CD14-positive monocyte (primary cell): Measurements from ENCODE around the gene ACSF2. TPM values are rescaled to one million over a fixed set of nuclear protein-coding genes. Genes with fewer than 3 reads are reported as not detected.
A peak's percentile ranks its signal among the peaks of the same experiment; 100 is the strongest.

Experiments used
- DNase-seq, 3 donors: peaks; one replicate each; pipeline ENCODE4 v3.0.0-alpha.2; 2011 to 2022
- H2AFZ ChIP-seq: 2 replicates; pipeline ENCODE4 v1.6.0; 2012; ENCODE audit warnings: mild to moderate bottlenecking, low read depth, low read length, inconsistent platforms; ENCODE audit not compliant: insufficient read depth, poor library complexity, severe bottlenecking
- H3K27ac ChIP-seq, 2 donors: 1 replicate in 1 of 2; 2 replicates in 1 of 2; pipeline ENCODE4 v1.5.1; 2012 to 2013; ENCODE audit warnings: low read length in 2 of 2, control low read depth in 1 of 2, inconsistent platforms in 1 of 2, low read depth in 1 of 2, mild to moderate bottlenecking in 1 of 2
- H3K27me3 ChIP-seq, 2 donors: one replicate each; pipeline versions ENCODE4 v1.6.0 to v1.6.1; 2011 to 2013; ENCODE audit warnings: low read length in 2 of 2; ENCODE audit not compliant: control insufficient read depth in 2 of 2, insufficient read depth in 2 of 2
- H3K36me3 ChIP-seq, 2 donors: replicated peaks in 1 of 2; 1 replicate in 1 of 2; 2 replicates in 1 of 2; pipeline versions ENCODE4 v1.5.1 to v1.6.1; 2012 to 2013; ENCODE audit warnings: low read length in 2 of 2, control low read depth in 1 of 2, inconsistent platforms in 1 of 2, mild to moderate bottlenecking in 1 of 2; ENCODE audit not compliant: insufficient read depth in 2 of 2, control insufficient read depth in 1 of 2
- H3K4me1 ChIP-seq, 2 donors: 1 replicate in 1 of 2; 2 replicates in 1 of 2; pipeline versions ENCODE4 v1.5.1 to v1.6.1; 2012 to 2013; ENCODE audit warnings: low read length in 2 of 2, control low read depth in 1 of 2, inconsistent platforms in 1 of 2, mild to moderate bottlenecking in 1 of 2, moderate library complexity in 1 of 2; ENCODE audit not compliant: insufficient read depth in 2 of 2, control insufficient read depth in 1 of 2
- H3K4me2 ChIP-seq: replicated peaks from 2 replicates; pipeline ENCODE3; 2012; ENCODE audit warnings: low read length, moderate library complexity, mild to moderate bottlenecking; ENCODE audit not compliant: poor library complexity, severe bottlenecking; ENCODE audit errors: extremely low read depth
- H3K4me3 ChIP-seq, 3 experiments: fragments of 200-600 bp in 1 of 3; sonication (generic) in 1 of 3; replicated peaks in 1 of 3; 1 replicate in 2 of 3; 2 replicates in 1 of 3; pipeline ENCODE4 v1.5.1; 2011 to 2013; ENCODE audit warnings: low read length in 3 of 3, mild to moderate bottlenecking in 3 of 3, control low read depth in 2 of 3, low read depth in 2 of 3, inconsistent platforms in 1 of 3, moderate library complexity in 1 of 3
- H3K79me2 ChIP-seq: 2 replicates; pipeline ENCODE4 v1.6.0; 2012; ENCODE audit warnings: mild to moderate bottlenecking, control low read depth, inconsistent platforms, low read length, moderate library complexity; ENCODE audit not compliant: insufficient read depth
- H3K9ac ChIP-seq: 2 replicates; pipeline ENCODE4 v1.6.0; 2017; ENCODE audit warnings: low read length, mild to moderate bottlenecking; ENCODE audit not compliant: insufficient read depth, poor library complexity, severe bottlenecking
- H3K9me3 ChIP-seq, 2 donors: replicated peaks in 1 of 2; 1 replicate in 1 of 2; 2 replicates in 1 of 2; pipeline versions ENCODE4 v1.5.1 to v1.6.1; 2012 to 2013; ENCODE audit warnings: low read length in 2 of 2, control low read depth in 1 of 2; ENCODE audit not compliant: control insufficient read depth in 1 of 2, insufficient read depth in 1 of 2
- H4K20me1 ChIP-seq: 2 replicates; pipeline ENCODE4 v1.6.0; 2012; ENCODE audit warnings: mild to moderate bottlenecking, low read length, control low read depth, moderate library complexity; ENCODE audit not compliant: insufficient read depth
- H3K27ac Mint-ChIP-seq, 7 donors: one replicate each; pipeline ENCODE4 v1.8.0; 2020; ENCODE audit warnings: mild to moderate bottlenecking in 7 of 7, mixed read lengths in 7 of 7, moderate library complexity in 6 of 7, inconsistent platforms in 2 of 7
- H3K27me3 Mint-ChIP-seq, 3 donors: one replicate each; pipeline ENCODE4 v1.8.0; 2021 to 2022; ENCODE audit warnings: low read depth in 3 of 3, mild to moderate bottlenecking in 3 of 3, mixed read lengths in 3 of 3, moderate library complexity in 3 of 3, inconsistent platforms in 1 of 3
- H3K36me3 Mint-ChIP-seq, 2 donors: one replicate each; pipeline ENCODE4 v1.8.0; 2020; ENCODE audit warnings: mixed read lengths in 2 of 2, inconsistent platforms in 1 of 2, mild to moderate bottlenecking in 1 of 2
- H3K4me1 Mint-ChIP-seq: one replicate; pipeline ENCODE4 v1.8.0; 2020; ENCODE audit warnings: mild to moderate bottlenecking, mixed read lengths
- H3K4me3 Mint-ChIP-seq, 2 donors: one replicate each; pipeline ENCODE4 v1.8.0; 2020; ENCODE audit warnings: mild to moderate bottlenecking in 2 of 2, mixed read lengths in 2 of 2, moderate library complexity in 1 of 2
- H3K9me3 Mint-ChIP-seq, 7 donors: one replicate each; pipeline ENCODE4 v1.8.0; 2020 to 2022; ENCODE audit warnings: mixed read lengths in 7 of 7, mild to moderate bottlenecking in 6 of 7, moderate library complexity in 6 of 7, inconsistent platforms in 2 of 7
- WGBS: methylation state at CpG from one replicate; pipeline ENCODE4 v1.1.5; 2013; ENCODE audit warnings: missing lambda C conversion rate; ENCODE audit not compliant: insufficient coverage; 5-methylcytosine and 5-hydroxymethylcytosine counted together
- intact Hi-C, 2 donors: fragments of 100-400 bp; cut with micrococcal nuclease; formaldehyde crosslinking; loops; one replicate each; pipeline versions ENCODE4 v1.15.0 to v1.15.1; 2023
- polyA plus RNA-seq, 3 donors: library from polyadenylated mRNA; depleted of rRNA in 1 of 3; unstranded in 2 of 3; stranded (reverse) in 1 of 3; fragments of 300-500 nt in 2 of 3; fragments of >200 nt in 1 of 3; fragmentation: Illumina TruSeq in 2 of 3; gene quantifications; 1 replicate in 2 of 3; 2 replicates in 1 of 3; pipeline ENCODE4 v1.2.3, GENCODE V29; 2012 to 2021
- TF ChIP-seq, protein P1 (sequence below): fragments of 200-600 bp; IDR thresholded peaks from one replicate; pipeline ENCODE4 v1.8.0; 2022; ENCODE audit warnings: antibody characterized with exemption, mild to moderate bottlenecking

The ACSF2 gene
- polyA plus RNA-seq, 3 donors = 2.8 to 24.4 (median 5.5) TPM

DNA sequence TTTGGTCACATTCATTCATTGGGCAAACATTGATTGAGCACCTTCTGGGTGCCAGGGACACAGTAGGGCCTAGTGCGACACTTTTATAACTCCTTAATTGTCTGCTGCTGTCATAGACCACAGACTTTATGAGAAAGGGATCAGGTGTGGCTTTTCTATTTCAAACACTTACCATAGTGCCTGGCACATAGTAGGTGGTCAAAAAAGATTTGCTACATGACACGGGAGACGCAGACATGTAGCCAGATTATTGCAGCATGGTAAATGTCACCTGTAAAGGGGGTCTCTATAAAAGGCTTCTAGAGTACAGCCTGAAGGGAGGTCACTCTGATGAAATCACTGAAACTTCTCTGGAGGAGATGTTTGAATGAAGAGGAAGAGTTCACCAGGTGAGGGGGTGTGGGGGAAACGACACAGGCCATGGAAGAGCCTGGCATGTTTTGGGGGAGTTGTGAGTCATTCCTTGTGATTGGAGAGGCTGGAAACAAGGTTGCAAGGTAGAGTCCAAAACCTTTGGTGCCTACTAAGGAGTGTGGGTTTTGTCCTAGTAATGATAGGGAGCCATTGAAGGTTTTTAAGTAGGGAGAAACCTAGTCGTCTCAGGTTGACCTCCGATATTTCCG, 54.2 kb downstream of the ACSF2 start:
- Histone ChIP-seq H3K9ac (no peak overlapping the region), H3K79me2 (peaks cover 10% of the 10 kb centered on the region), H3K4me1 (peaks cover 33 to 48% of the 10 kb centered on the region in 2 donors), H3K27me3 (peaks cover 0 to 6% of the 10 kb centered on the region in 2 donors), H3K27ac (no peak overlapping the region), H3K9me3 (no peaks in the 10 kb centered on the region), H4K20me1 (peaks cover 21% of the 10 kb centered on the region), H2AFZ (no peak overlapping the region), H3K4me2 (peak overlapping the region; percentile 92), H3K4me3 (peak overlapping the region in 1 of 3 experiments; percentile 96), H3K36me3 (peaks cover 22 to 26% of the 10 kb centered on the region in 2 donors)
- 86% methylated on average over 3 of the region's 7 CpGs for WGBS
- peaks cover 0 to 19% (median 15%) of the 10 kb centered on the region in 3 donors for H3K27me3 Mint-ChIP-seq
- TF ChIP-seq, protein P1, sequence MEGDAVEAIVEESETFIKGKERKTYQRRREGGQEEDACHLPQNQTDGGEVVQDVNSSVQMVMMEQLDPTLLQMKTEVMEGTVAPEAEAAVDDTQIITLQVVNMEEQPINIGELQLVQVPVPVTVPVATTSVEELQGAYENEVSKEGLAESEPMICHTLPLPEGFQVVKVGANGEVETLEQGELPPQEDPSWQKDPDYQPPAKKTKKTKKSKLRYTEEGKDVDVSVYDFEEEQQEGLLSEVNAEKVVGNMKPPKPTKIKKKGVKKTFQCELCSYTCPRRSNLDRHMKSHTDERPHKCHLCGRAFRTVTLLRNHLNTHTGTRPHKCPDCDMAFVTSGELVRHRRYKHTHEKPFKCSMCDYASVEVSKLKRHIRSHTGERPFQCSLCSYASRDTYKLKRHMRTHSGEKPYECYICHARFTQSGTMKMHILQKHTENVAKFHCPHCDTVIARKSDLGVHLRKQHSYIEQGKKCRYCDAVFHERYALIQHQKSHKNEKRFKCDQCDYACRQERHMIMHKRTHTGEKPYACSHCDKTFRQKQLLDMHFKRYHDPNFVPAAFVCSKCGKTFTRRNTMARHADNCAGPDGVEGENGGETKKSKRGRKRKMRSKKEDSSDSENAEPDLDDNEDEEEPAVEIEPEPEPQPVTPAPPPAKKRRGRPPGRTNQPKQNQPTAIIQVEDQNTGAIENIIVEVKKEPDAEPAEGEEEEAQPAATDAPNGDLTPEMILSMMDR = no peak
- peak overlapping the region in 5 of 7 donors; percentile 25 to 82 (median 79) for H3K27ac Mint-ChIP-seq
- peaks cover 0 to 5% (median 0%) of the 10 kb centered on the region in 7 donors for H3K9me3 Mint-ChIP-seq
- no peak overlapping the region for H3K4me3 Mint-ChIP-seq
- no peak for DNase-seq
- peaks cover 21 to 38% of the 10 kb centered on the region in 2 donors for H3K36me3 Mint-ChIP-seq
- intact Hi-C loops = loop anchor here (2.0 to 10.0 kb wide), 5 partner anchors 25 to 202 kb away; partner anchors contain the start of gene SPATA20 (in 1 of the 2)
- H3K4me1 Mint-ChIP-seq = peaks cover 33% of the 10 kb centered on the region

DNA sequence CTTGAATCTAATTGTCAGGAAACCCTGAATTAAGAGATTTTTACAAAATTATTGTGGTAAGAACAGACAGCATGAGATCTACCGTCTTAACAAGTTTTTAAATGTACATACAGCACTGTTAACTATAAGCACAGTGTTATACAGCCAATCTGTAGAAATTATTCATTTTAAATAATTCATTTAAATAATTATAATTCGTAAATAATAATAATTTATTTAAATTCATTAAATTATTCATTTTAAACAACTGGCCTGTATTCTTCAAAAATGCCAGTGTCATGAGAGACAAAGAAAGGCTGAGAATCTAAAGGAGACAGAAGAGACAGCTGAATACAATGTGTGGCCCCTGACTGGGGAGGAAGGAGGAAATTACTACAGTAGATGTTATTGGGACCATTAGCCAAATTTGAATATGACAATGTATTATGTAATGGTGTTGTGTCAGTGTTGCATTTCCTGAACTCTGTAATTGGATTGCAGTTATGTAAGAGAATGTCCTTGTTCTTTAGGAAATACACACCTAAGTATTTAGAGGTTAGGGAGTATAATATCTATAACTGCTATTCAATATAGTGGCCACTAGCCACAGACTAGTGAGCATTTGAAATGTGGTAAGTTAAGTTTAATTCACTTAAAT, 55.0 kb downstream of the ACSF2 start:
- H4K20me1 ChIP-seq = peaks cover 21% of the 10 kb centered on the region
- peak overlapping the region in 4 of 7 donors; percentile 25 to 79 (median 74) for H3K27ac Mint-ChIP-seq
- H3K4me3 ChIP-seq = no peak overlapping the region
- H2AFZ ChIP-seq = no peak overlapping the region
- H3K9me3 Mint-ChIP-seq = peaks cover 0 to 5% (median 0%) of the 10 kb centered on the region in 7 donors
- no peak overlapping the region for H3K9ac ChIP-seq
- peaks cover 0 to 6% of the 10 kb centered on the region in 2 donors for H3K27me3 ChIP-seq
- H3K4me2 ChIP-seq = no peak overlapping the region
- H3K9me3 ChIP-seq = no peaks in the 10 kb centered on the region
- H3K4me3 Mint-ChIP-seq = no peak overlapping the region
- H3K36me3 Mint-ChIP-seq = peaks cover 27 to 42% of the 10 kb centered on the region in 2 donors
- H3K27me3 Mint-ChIP-seq = peaks cover 0 to 14% (median 9%) of the 10 kb centered on the region in 3 donors
- peaks cover 10% of the 10 kb centered on the region for H3K79me2 ChIP-seq
- H3K4me1 ChIP-seq = peaks cover 33 to 48% of the 10 kb centered on the region in 2 donors
- no CpG with 5 or more reads among the region's 2 CpGs for WGBS
- peaks cover 29 to 30% of the 10 kb centered on the region in 2 donors for H3K36me3 ChIP-seq
- H3K27ac ChIP-seq = peak overlapping the region in 1 of 2 donors; percentile 38
- peak; percentile 47 to 77 (median 76) for DNase-seq
- intact Hi-C loops = loop anchor here (2.0 to 10.0 kb wide), 5 partner anchors 24 to 201 kb away; partner anchors contain the start of gene SPATA20 (in 1 of the 2)
- peaks cover 33% of the 10 kb centered on the region for H3K4me1 Mint-ChIP-seq
- TF ChIP-seq, protein P1 = no peak
